ENCODE results near the gene IL1RL2. TPM values are rescaled to one million over a fixed set of nuclear protein-coding genes. Genes with fewer than 3 reads are reported as not detected.

IL1RL2 gene
- total RNA-seq, 4 donors from 2014 or later, result 0.40 to 0.87 (median 0.47) TPM; not detected in 1

DNA sequence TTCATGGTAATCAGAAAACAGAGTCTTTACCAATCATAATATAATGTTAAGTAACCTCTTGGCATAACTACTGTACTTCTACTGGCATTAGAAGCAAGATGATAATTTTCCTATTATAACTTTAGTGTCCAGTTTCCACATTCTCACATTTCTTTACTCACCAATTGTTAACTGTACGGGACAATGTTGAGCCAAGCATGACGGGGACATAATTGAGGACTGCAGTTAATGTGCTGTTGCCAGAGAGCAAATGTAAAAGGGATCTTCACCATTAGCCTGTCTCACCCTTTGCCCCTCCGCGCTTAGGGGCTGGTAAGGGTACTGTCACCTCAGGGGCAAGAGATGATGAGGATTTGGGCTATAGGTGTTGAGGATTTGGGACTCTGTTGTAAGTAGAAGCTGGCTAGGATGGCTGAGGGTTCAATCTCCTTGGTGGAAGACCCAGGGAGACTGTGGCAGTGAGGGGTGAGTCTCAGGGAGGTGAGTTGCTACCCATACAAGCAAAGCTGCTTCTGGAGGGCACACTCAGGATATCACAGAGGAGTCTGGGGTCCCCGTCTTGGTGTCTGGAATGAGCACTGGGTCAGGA lies 70.1 kb downstream of the IL1RL2 start:
- TF ChIP-seq POLR2AphosphoS5 (IDR thresholded peaks at IDR 0.05), result no peak
- no peak for TF ChIP-seq POLR2A (IDR thresholded peaks at IDR 0.05)
- no peak for TF ChIP-seq EP300 (IDR thresholded peaks at IDR 0.05)
- TF ChIP-seq, protein P1, sequence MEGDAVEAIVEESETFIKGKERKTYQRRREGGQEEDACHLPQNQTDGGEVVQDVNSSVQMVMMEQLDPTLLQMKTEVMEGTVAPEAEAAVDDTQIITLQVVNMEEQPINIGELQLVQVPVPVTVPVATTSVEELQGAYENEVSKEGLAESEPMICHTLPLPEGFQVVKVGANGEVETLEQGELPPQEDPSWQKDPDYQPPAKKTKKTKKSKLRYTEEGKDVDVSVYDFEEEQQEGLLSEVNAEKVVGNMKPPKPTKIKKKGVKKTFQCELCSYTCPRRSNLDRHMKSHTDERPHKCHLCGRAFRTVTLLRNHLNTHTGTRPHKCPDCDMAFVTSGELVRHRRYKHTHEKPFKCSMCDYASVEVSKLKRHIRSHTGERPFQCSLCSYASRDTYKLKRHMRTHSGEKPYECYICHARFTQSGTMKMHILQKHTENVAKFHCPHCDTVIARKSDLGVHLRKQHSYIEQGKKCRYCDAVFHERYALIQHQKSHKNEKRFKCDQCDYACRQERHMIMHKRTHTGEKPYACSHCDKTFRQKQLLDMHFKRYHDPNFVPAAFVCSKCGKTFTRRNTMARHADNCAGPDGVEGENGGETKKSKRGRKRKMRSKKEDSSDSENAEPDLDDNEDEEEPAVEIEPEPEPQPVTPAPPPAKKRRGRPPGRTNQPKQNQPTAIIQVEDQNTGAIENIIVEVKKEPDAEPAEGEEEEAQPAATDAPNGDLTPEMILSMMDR (IDR thresholded peaks at IDR 0.05), result no peak
- Histone ChIP-seq H3K9me3 (no peaks in the 10 kb centered on the region), H3K27ac (no peak overlapping the region), H3K4me1 (no peaks in the 10 kb centered on the region), H3K4me3 (no peak overlapping the region), H3K27me3 (peaks cover 15% of the 10 kb centered on the region), H3K36me3 (no peaks in the 10 kb centered on the region)
- no peak for ATAC-seq
- 69 to 83% methylated on average over 1 to 5 of the region's 5 CpGs for WGBS, 2 donors (ENCODE audit: low coverage in 1 of 2)

DNA sequence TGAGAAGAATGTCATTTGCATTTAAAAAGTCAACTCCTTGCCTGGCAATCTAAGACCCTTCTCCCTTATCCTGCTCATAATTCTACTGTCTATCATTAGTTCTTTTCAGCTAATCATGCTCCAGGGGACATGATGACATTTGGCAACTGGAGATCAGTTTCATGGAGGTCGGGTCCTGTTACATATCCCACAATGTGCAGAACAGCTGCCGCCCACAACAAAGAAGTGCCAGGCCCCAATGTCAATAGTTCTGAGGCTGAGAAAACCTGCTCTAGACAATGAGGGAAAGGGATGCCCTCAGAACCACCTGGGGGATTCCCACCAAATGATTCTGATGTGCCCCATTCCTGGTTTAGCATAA lies 71.2 kb downstream of the IL1RL2 start:
- Histone ChIP-seq H3K9me3 (no peaks in the 10 kb centered on the region), H3K36me3 (no peaks in the 10 kb centered on the region), H3K27ac (no peak overlapping the region), H3K27me3 (peaks cover 11% of the 10 kb centered on the region), H3K4me3 (no peak overlapping the region), H3K4me1 (no peaks in the 10 kb centered on the region)
- no peak for ATAC-seq
- 75 to 80% methylated on average over 1 to 2 of the region's 2 CpGs for WGBS, 2 donors (ENCODE audit: low coverage in 1 of 2)
- TF ChIP-seq, protein P1 (IDR thresholded peaks at IDR 0.05), result no peak
- no peak for TF ChIP-seq EP300 (IDR thresholded peaks at IDR 0.05)
- TF ChIP-seq POLR2A (IDR thresholded peaks at IDR 0.05), result no peak
- TF ChIP-seq POLR2AphosphoS5 (IDR thresholded peaks at IDR 0.05), result no peak

DNA sequence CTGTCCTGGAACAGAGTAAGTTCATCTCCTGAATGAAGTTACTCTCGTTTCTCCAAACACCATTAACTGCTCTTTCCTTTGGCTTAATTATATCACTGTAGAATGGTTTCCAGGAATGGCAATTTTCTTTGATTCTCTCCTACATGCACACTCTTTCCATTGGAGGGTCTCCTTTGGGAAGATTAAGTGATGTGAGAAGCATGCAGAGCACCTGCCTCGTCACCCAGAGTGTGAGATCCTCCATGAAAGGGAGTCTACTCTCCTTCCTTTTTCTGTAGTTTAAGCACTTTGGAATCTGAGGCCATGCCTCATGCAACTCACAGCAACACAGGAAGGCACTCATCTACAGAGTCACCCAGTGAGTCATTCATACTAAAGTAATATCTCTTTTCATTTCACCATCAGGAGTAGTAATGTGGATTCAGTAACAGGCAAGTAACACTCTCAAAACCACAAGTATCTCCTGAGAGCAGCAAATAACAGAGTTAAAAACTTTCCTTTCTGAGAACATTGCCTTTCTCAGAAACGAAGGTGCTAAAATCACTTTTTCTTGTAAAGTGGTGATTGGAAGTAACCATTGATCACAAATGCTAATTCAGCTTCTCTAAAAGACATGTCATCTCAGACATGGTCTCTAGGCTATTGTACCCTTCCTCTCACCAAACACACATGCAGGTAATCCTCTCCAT lies 71.7 kb downstream of the IL1RL2 start:
- TF ChIP-seq EP300 (IDR thresholded peaks at IDR 0.05), result no peak
- no peak for TF ChIP-seq POLR2A (IDR thresholded peaks at IDR 0.05)
- TF ChIP-seq POLR2AphosphoS5 (IDR thresholded peaks at IDR 0.05), result no peak
- TF ChIP-seq, protein P1 (IDR thresholded peaks at IDR 0.05), result no peak
- Histone ChIP-seq H3K36me3 (no peaks in the 10 kb centered on the region), H3K27ac (no peak overlapping the region), H3K4me3 (no peak overlapping the region), H3K9me3 (no peaks in the 10 kb centered on the region), H3K4me1 (no peaks in the 10 kb centered on the region), H3K27me3 (peaks cover 11% of the 10 kb centered on the region)
- 72 to 73% methylated on average over 3 of the region's 3 CpGs for WGBS, 2 donors (ENCODE audit: low coverage in 1 of 2)
- no peak for ATAC-seq

DNA sequence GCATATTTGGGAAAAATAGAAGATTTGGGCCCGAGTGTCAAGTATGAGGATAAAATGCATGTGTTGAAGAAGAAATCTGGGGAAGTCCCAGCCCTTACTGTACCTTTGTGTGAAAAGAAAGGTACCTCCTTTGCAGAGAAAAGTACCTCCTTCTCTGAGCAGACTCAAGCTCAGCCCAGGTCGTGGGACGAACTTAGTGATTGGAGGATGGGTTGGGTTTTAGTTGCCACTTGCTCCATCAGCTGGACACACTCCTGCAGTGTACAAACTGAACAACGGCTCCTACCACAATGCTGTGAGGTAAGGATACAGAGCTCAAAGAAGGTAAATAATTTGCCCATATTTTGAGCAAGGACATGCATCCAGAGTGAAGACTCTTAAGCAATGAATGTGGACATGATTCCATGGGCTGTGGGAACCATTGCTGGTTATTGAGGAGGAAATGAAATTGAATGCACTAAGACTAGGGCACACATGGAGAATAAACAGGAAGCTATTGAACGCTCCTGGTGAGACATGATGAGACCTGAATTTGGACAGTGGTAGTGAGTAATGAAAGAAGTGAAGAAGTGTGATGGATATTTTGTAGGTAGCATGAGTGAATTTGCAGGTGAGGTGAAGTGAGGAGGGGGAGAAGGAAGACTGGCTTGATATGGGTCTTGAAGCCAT lies 74.8 kb downstream of the IL1RL2 start:
- TF ChIP-seq EP300 (IDR thresholded peaks at IDR 0.05), result no peak
- TF ChIP-seq, protein P1 (IDR thresholded peaks at IDR 0.05), result no peak
- H3K36me3 ChIP-seq, result no peaks in the 10 kb centered on the region
- no peaks in the 10 kb centered on the region for H3K4me1 ChIP-seq
- H3K9me3 ChIP-seq, result no peaks in the 10 kb centered on the region
- H3K4me3 ChIP-seq, result no peak overlapping the region
- H3K27me3 ChIP-seq, result peaks cover 11% of the 10 kb centered on the region
- WGBS, 2 donors (ENCODE audit: low coverage in 1 of 2), result 79 to 86% methylated on average over 4 to 5 of the region's 5 CpGs
- no peak overlapping the region for H3K27ac ChIP-seq
- no peak for ATAC-seq

All from gastroesophageal sphincter (tissue), 4 donors.